Measurements from ENCODE around the gene NOTUM. TPM values are rescaled to one million over a fixed set of nuclear protein-coding genes. Genes with fewer than 3 reads are reported as not detected.

The NOTUM gene
- total RNA-seq, 2 experiments from 2014 or later: 0.41 to 0.49 TPM

DNA sequence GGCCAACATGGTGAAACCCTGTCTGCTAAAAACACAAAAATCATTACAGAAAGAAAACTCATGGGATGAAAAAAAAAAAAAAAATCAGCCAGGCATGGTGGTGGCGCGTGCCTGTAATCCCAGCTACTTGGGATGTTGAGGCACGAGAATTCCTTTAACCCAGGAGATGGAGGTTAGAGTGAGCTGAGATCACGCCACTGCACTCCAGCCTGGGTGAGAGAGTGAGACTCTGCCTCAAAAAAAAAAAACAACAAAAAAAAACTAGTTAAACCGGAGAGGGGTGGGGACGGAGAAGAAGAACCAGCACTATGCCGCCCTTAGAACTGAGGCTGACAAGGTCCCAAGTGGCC lies 7.4 kb upstream of the NOTUM start:
- Mint-ChIP-seq H3K27ac (peak overlapping the region; percentile 80), H3K36me3 (ENCODE audit: low read depth) (no peaks in the 10 kb centered on the region)

DNA sequence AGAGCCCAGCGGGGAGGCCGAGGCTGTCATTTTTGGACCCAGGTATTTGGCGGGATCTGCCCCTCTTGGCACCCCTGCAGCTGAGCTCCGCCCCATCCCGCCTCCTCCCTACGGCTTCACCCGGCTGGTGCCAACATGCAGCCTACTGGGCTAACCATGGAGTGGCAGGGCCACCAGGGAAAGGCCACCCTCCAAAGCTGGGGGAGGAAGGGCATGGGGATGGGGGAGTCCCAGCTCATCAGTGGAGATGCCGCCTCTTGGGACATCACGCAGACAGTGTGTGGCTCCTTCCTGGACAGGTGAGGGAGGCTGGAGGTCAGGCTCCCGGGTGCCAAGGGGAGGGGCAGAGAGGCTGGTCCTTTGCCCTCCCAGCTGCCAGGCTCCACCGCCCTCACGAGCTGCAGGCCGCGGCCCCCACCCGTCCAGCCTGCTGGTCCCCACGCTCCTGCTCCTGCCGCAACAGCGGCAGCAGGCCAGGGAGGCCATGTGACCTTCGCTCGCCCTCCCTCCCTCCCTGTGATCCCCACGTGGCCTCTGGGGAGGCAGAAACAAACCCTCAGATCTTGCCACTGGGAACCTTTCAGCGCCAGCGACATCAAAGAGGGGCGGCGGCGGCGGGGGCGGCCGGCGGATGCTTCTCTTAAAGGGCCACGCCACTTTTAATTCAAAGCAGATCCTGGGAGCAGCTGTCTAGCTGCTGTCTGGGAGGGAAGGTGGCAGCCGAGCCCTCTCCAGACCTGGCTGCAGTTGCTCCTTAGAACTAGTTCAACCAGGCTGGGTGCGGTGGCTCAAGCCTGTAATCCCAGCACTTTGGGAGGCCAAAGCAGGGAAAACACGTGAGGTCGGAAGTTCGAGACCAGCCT lies 6.8 kb upstream of the NOTUM start:
- H3K27me3 Mint-ChIP-seq: peaks cover under 1% of the 10 kb centered on the region
- DNase-seq (peak; percentile 97), ATAC-seq (peak; percentile 93)
- H3K4me1 Mint-ChIP-seq (ENCODE audit: low read depth): peaks cover 17% of the 10 kb centered on the region
- intact Hi-C loops (cut with micrococcal nuclease): no loop called here
- no peaks in the 10 kb centered on the region for H3K36me3 Mint-ChIP-seq (ENCODE audit: low read depth)
- ChIA-PET POLR2A (interaction anchor here (0.9 to 3.2 kb wide), 10 partner anchors 9 to 98 kb away, joined by 3 to 22 read pairs (median 4); partner anchors contain the start of genes ASPSCR1 and MAFG), CTCF (interaction anchor here (0.6 to 3.6 kb wide), 8 partner anchors 8 to 99 kb away, joined by 3 to 23 read pairs (median 4); partner anchors contain the start of genes DCXR and RAC3)
- peak overlapping the region; percentile 56 for H3K4me3 Mint-ChIP-seq
- peak overlapping the region; percentile 80 for H3K27ac Mint-ChIP-seq
- TF ChIP-seq, protein P1, sequence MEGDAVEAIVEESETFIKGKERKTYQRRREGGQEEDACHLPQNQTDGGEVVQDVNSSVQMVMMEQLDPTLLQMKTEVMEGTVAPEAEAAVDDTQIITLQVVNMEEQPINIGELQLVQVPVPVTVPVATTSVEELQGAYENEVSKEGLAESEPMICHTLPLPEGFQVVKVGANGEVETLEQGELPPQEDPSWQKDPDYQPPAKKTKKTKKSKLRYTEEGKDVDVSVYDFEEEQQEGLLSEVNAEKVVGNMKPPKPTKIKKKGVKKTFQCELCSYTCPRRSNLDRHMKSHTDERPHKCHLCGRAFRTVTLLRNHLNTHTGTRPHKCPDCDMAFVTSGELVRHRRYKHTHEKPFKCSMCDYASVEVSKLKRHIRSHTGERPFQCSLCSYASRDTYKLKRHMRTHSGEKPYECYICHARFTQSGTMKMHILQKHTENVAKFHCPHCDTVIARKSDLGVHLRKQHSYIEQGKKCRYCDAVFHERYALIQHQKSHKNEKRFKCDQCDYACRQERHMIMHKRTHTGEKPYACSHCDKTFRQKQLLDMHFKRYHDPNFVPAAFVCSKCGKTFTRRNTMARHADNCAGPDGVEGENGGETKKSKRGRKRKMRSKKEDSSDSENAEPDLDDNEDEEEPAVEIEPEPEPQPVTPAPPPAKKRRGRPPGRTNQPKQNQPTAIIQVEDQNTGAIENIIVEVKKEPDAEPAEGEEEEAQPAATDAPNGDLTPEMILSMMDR (IDR thresholded peaks at IDR 0.05): no peak
- no peaks in the 10 kb centered on the region for H3K9me3 Mint-ChIP-seq

More for the DNA sequence above, 7.4 kb upstream of the NOTUM start:
- H3K27me3 Mint-ChIP-seq: no peaks in the 10 kb centered on the region
- H3K4me3 Mint-ChIP-seq: peak overlapping the region; percentile 56
- ChIA-PET CTCF (interaction anchor here (1.5 to 3.6 kb wide), 4 partner anchors 9 to 69 kb away, joined by 5 to 23 read pairs (median 10); partner anchors contain the start of genes DCXR and RAC3), POLR2A (interaction anchor here (1.1 to 3.2 kb wide), 3 partner anchors 8 to 41 kb away, joined by 3 to 22 read pairs (median 3); partner anchors contain the start of genes ASPSCR1 and MAFG)
- peaks cover 17% of the 10 kb centered on the region for H3K4me1 Mint-ChIP-seq (ENCODE audit: low read depth)
- ATAC-seq: no peak
- intact Hi-C loops (cut with micrococcal nuclease): no loop called here
- H3K9me3 Mint-ChIP-seq: no peaks in the 10 kb centered on the region
- no peak for DNase-seq
- TF ChIP-seq, protein P1 (IDR thresholded peaks at IDR 0.05): no peak

DNA sequence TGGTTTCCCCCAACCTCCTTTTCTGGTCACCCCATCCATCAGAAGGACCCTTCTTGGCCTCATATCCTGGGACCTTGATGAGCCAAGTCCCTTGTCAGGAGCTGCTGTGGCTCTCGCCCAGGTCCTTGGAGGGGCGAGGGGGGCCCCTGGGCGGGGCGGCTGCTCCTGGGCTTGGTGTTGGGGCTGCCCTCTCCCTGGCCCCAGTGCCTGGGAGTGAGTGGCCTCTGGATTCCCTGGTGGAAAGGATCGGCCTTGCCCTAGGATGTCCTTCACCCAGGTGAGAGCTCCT lies 6.2 kb upstream of the NOTUM start:
- TF ChIP-seq, protein P1 (IDR thresholded peaks at IDR 0.05): no peak
- CTCF ChIA-PET: interaction anchor here (0.6 to 3.6 kb wide), 8 partner anchors 8 to 98 kb away, joined by 3 to 23 read pairs (median 4); partner anchors contain the start of genes DCXR and RAC3

DNA sequence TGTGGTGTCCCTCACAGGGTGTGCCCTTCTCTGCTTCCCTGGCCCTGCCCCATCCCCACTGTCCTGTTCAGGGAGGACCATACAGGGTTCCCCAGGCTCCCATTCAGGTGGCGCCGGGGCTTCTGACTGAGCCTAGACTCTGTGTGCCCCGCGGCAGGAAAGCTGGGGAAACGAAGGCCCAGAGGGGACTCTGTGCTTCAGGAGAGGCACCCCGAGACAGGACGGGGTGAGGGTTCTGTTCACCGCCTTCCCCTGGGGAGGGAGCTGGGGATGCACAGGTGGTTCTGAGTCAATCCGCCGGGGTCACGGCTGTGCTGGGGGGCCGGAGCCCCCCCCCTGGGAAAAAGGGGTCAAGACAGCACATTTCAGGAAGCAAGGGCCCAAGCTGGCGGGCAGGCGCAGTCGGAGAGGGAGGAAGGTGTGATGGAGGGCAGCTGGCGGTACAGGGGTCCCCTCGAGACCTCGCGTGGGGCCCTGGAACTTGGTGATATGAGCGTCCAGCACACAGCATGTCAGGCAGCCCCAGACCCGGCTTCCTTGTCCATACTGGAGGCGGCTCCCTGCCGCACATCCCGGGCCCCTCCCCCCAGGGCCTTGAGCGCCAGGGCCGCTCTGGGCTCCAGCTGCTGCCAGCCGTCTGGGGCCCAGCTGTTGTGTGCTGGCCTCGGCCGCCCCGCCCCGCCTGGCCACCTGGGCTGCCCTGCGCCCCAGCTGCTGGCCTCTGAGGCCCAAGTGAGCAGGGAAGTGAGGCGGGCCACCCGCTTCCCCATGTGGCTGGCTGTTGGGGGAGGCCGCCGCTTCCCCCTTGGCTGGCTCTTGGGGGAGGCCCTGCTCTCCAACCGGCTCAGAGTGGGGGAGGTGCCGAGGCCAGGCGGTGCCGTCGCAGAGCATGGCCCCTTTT lies 5.6 kb upstream of the NOTUM start:
- Mint-ChIP-seq H3K27me3 (peaks cover 6% of the 10 kb centered on the region), H3K9me3 (no peaks in the 10 kb centered on the region), H3K4me1 (ENCODE audit: low read depth) (peaks cover 17% of the 10 kb centered on the region), H3K36me3 (ENCODE audit: low read depth) (no peaks in the 10 kb centered on the region), H3K4me3 (peak overlapping the region; percentile 15), H3K27ac (no peak overlapping the region)
- ChIA-PET CTCF (interaction anchor here (0.6 to 3.6 kb wide), 6 partner anchors 39 to 98 kb away, joined by 3 to 23 read pairs (median 4); partner anchors contain the start of genes DCXR, MAFG and RAC3), POLR2A (interaction anchor here (0.9 to 3.2 kb wide), 8 partner anchors 8 to 97 kb away, joined by 3 to 22 read pairs (median 4); partner anchors contain the start of gene ASPSCR1)
- ATAC-seq: peak; percentile 8
- TF ChIP-seq, protein P1 (IDR thresholded peaks at IDR 0.05): no peak
- peak; percentile 46 for DNase-seq
- intact Hi-C loops (cut with micrococcal nuclease): no loop called here

More for the DNA sequence above, 6.2 kb upstream of the NOTUM start:
- Mint-ChIP-seq H3K9me3 (no peaks in the 10 kb centered on the region), H3K27ac (peak overlapping the region; percentile 55), H3K4me3 (peak overlapping the region; percentile 56), H3K36me3 (ENCODE audit: low read depth) (no peaks in the 10 kb centered on the region), H3K4me1 (ENCODE audit: low read depth) (peaks cover 17% of the 10 kb centered on the region), H3K27me3 (peaks cover 5% of the 10 kb centered on the region)
- intact Hi-C loops (cut with micrococcal nuclease): no loop called here
- peak; percentile 5 for ATAC-seq
- POLR2A ChIA-PET: interaction anchor here (0.9 to 3.2 kb wide), 9 partner anchors 9 to 97 kb away, joined by 3 to 22 read pairs (median 4); partner anchors contain the start of gene ASPSCR1
- DNase-seq: no peak

Data from activated CD8-positive, alpha-beta T cell treated with anti-CD3 and anti-CD28 coated beads for 36 hours (primary cell).